SK-N-SH (cell line): Measurements from ENCODE around the gene VPS36.

Source experiments
- CHD2 ChIP-seq: fragments of 150-350 bp; IDR thresholded peaks from 2 replicates; pipeline ENCODE4 v1.6.1; 2018; ENCODE audit warnings: low read length; ENCODE audit not compliant: partially characterized antibody
- CTCF ChIP-seq: fragments of 200-600 bp; sonication (generic); IDR thresholded peaks from 2 replicates; pipeline ENCODE4 v1.6.1; 2017; ENCODE audit warnings: antibody characterized with exemption, mild to moderate bottlenecking, moderate library complexity
- EP300 ChIP-seq, 2 experiments: IDR thresholded peaks; 2 replicates each; pipeline versions ENCODE4 v1.4.0 to v1.6.1; 2012; ENCODE audit warnings: borderline replicate concordance in 1 of 2, low read depth in 1 of 2, low read length in 1 of 2
- FOXJ3 ChIP-seq: sonication (generic); formaldehyde crosslinking; IDR thresholded peaks from 2 replicates; pipeline ENCODE4 v1.5.1; 2020; ENCODE audit warnings: mild to moderate bottlenecking, missing genetic modification reagents

- TF ChIP-seq CTCF: no peak
- no peak for TF ChIP-seq CHD2
- no peak for TF ChIP-seq EP300 (IDR thresholded peaks at IDR 0.05; ENCODE audit: borderline replicate concordance in 1 of 2, low read depth in 1 of 2, low read length in 1 of 2)
- no peak for TF ChIP-seq FOXJ3 (CRISPR knock-in tag)
These were observed 44.5 kb downstream of the VPS36 start, which contains the start of gene THSD1 for GRCh38 chr13:52405767-52406494.
